A549 (cell line): Measurements from ENCODE around the gene SHLD1.

ENCODE experiments used
- EHMT2 ChIP-seq: fragments of 200-600 bp; sonication (generic); IDR thresholded peaks from 2 replicates; pipeline ENCODE4 v1.6.1; 2016; ENCODE audit warnings: antibody characterized with exemption, low read depth, mild to moderate bottlenecking, moderate library complexity
- EP300 ChIP-seq, 2 experiments: fragments of >200 bp; sonication (Bioruptor Twin); formaldehyde crosslinking; IDR thresholded peaks; 2 replicates in 1 of 2; 3 replicates in 1 of 2; pipeline ENCODE4 v1.6.1; 2016 to 2017
- ESRRA ChIP-seq: fragments of 150-350 bp; IDR thresholded peaks from 2 replicates; pipeline ENCODE4 v1.6.1; 2014; ENCODE audit warnings: mild to moderate bottlenecking, low read length, borderline replicate concordance
- MAZ ChIP-seq: fragments of 150-350 bp; IDR thresholded peaks from 2 replicates; pipeline ENCODE4 v1.6.1; 2014; ENCODE audit warnings: antibody characterized with exemption, low read depth, low read length, borderline replicate concordance
- POLR2A ChIP-seq: IDR thresholded peaks from 2 replicates; pipeline ENCODE4 v1.6.1; 2012; ENCODE audit warnings: mild to moderate bottlenecking, low read length
- RCOR1 ChIP-seq: fragments of 150-350 bp; IDR thresholded peaks from 2 replicates; pipeline ENCODE4 v1.6.1; 2014; ENCODE audit warnings: antibody characterized with exemption, low read length, low read depth
- RFX5 ChIP-seq: fragments of 450-650 bp; IDR thresholded peaks from 2 replicates; pipeline ENCODE4 v1.7.1; 2014; ENCODE audit warnings: antibody characterized with exemption, mild to moderate bottlenecking, moderate library complexity
- ZFP36 ChIP-seq: fragments of 450-650 bp; IDR thresholded peaks from 2 replicates; pipeline ENCODE4 v1.6.1; 2014; ENCODE audit warnings: borderline replicate concordance; ENCODE audit not compliant: partially characterized antibody
- TF ChIP-seq, protein P1 (sequence below): fragments of >200 bp; sonication (Bioruptor Twin); formaldehyde crosslinking; IDR thresholded peaks from 3 replicates; pipeline ENCODE4 v1.5.1; 2016
- TF ChIP-seq, protein P2 (sequence below): fragments of 450-650 bp; IDR thresholded peaks from 2 replicates; pipeline ENCODE4 v1.6.1; 2014; ENCODE audit warnings: antibody characterized with exemption

DNA sequence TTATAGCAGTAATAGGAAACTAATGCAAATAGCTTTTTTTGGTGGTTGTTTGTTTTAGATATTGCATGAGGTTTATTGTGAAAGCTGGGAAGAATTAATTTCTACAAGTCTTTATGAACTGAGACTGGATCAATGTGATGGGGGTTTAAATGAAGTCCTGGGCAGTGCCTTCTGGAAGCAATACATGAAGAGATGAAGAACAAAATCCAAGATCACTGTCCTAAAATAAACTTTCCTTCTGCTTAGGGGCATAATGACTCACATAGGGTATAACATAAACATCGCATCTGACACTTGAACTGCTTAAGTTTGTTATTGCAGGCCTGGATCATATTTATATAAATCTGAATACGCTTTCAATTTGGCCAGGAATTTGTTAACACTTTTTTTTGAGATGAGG lies 20.9 kb upstream of the SHLD1 start:
- no peak for TF ChIP-seq RCOR1
- TF ChIP-seq, protein P1, sequence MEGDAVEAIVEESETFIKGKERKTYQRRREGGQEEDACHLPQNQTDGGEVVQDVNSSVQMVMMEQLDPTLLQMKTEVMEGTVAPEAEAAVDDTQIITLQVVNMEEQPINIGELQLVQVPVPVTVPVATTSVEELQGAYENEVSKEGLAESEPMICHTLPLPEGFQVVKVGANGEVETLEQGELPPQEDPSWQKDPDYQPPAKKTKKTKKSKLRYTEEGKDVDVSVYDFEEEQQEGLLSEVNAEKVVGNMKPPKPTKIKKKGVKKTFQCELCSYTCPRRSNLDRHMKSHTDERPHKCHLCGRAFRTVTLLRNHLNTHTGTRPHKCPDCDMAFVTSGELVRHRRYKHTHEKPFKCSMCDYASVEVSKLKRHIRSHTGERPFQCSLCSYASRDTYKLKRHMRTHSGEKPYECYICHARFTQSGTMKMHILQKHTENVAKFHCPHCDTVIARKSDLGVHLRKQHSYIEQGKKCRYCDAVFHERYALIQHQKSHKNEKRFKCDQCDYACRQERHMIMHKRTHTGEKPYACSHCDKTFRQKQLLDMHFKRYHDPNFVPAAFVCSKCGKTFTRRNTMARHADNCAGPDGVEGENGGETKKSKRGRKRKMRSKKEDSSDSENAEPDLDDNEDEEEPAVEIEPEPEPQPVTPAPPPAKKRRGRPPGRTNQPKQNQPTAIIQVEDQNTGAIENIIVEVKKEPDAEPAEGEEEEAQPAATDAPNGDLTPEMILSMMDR = no peak
- no peak for TF ChIP-seq RFX5
- no peak for TF ChIP-seq POLR2A
- TF ChIP-seq, protein P2, sequence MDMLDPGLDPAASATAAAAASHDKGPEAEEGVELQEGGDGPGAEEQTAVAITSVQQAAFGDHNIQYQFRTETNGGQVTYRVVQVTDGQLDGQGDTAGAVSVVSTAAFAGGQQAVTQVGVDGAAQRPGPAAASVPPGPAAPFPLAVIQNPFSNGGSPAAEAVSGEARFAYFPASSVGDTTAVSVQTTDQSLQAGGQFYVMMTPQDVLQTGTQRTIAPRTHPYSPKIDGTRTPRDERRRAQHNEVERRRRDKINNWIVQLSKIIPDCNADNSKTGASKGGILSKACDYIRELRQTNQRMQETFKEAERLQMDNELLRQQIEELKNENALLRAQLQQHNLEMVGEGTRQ = no peak
- TF ChIP-seq EHMT2 = no peak
- TF ChIP-seq ZFP36 = no peak
- TF ChIP-seq EP300 (IDR thresholded peaks at IDR 0.05) = no peak
- TF ChIP-seq ESRRA = no peak
- no peak for TF ChIP-seq MAZ
